ENCODE results near the gene PSPN.
A peak's percentile ranks its signal among the peaks of the same experiment; 100 is the strongest.

The PSPN gene

GRCh38 chr19:6413721-6414643 lies 38.2 kb upstream of the PSPN start:
- H2AFZ ChIP-seq (ENCODE audit: low read depth, low read length) = no peak overlapping the region
- no peak overlapping the region for H3K27ac ChIP-seq (ENCODE audit: low read length)
- H3K79me2 ChIP-seq (ENCODE audit: low read length) = peaks cover 19% of the 10 kb centered on the region
- TF ChIP-seq CTCF (IDR thresholded peaks at IDR 0.05; ENCODE audit: low read depth, low read length) (no peak), EZH2phosphoT487 (IDR thresholded peaks at IDR 0.05; ENCODE audit: low read depth) (no peak)
- no peaks in the 10 kb centered on the region for H3K27me3 ChIP-seq (ENCODE audit: low read depth, low read length)
- H3K9me3 ChIP-seq (ENCODE audit: insufficient read depth, low read length) = no peaks in the 10 kb centered on the region
- H3K4me3 ChIP-seq (ENCODE audit: low read length) = no peak overlapping the region
- peaks cover 71% of the 10 kb centered on the region for H3K36me3 ChIP-seq (replicated peaks; ENCODE audit: low read depth, low read length)
- no peak overlapping the region for H3K9ac ChIP-seq (ENCODE audit: low read length)
- H4K20me1 ChIP-seq (ENCODE audit: insufficient read depth, low read length) = peaks cover 24% of the 10 kb centered on the region
- H3K4me1 ChIP-seq (ENCODE audit: low read length) = no peaks in the 10 kb centered on the region
- H3K4me2 ChIP-seq (ENCODE audit: low read length) = no peak overlapping the region

GRCh38 chr19:6413291-6413690 lies 37.6 kb upstream of the PSPN start:
- Histone ChIP-seq H3K4me1 (ENCODE audit: low read length) (no peaks in the 10 kb centered on the region), H3K36me3 (replicated peaks; ENCODE audit: low read depth, low read length) (peaks cover 64% of the 10 kb centered on the region), H3K9me3 (ENCODE audit: insufficient read depth, low read length) (no peaks in the 10 kb centered on the region), H3K4me2 (ENCODE audit: low read length) (no peak overlapping the region), H3K27ac (ENCODE audit: low read length) (no peak overlapping the region), H3K9ac (ENCODE audit: low read length) (no peak overlapping the region), H3K4me3 (ENCODE audit: low read length) (no peak overlapping the region), H2AFZ (ENCODE audit: low read depth, low read length) (no peak overlapping the region), H4K20me1 (ENCODE audit: insufficient read depth, low read length) (peaks cover 17% of the 10 kb centered on the region), H3K79me2 (ENCODE audit: low read length) (peaks cover 12% of the 10 kb centered on the region), H3K27me3 (ENCODE audit: low read depth, low read length) (no peaks in the 10 kb centered on the region)
- TF ChIP-seq CTCF (IDR thresholded peaks at IDR 0.05; ENCODE audit: low read depth, low read length) (no peak), EZH2phosphoT487 (IDR thresholded peaks at IDR 0.05; ENCODE audit: low read depth) (no peak)

- no peak overlapping the region for H3K9ac ChIP-seq (ENCODE audit: low read length)
- peaks cover 10% of the 10 kb centered on the region for H4K20me1 ChIP-seq (ENCODE audit: insufficient read depth, low read length)
- TF ChIP-seq CTCF (IDR thresholded peaks at IDR 0.05; ENCODE audit: low read depth, low read length) = peak; percentile 60
- no peak for TF ChIP-seq EZH2phosphoT487 (IDR thresholded peaks at IDR 0.05; ENCODE audit: low read depth)
- H3K27ac ChIP-seq (ENCODE audit: low read length) = no peak overlapping the region
- H3K36me3 ChIP-seq (replicated peaks; ENCODE audit: low read depth, low read length) = peaks cover 57% of the 10 kb centered on the region
- no peak overlapping the region for H3K4me2 ChIP-seq (ENCODE audit: low read length)
- no peaks in the 10 kb centered on the region for H3K4me1 ChIP-seq (ENCODE audit: low read length)
- no peaks in the 10 kb centered on the region for H3K27me3 ChIP-seq (ENCODE audit: low read depth, low read length)
- H3K4me3 ChIP-seq (ENCODE audit: low read length) = no peak overlapping the region
- H2AFZ ChIP-seq (ENCODE audit: low read depth, low read length) = no peak overlapping the region
- peaks cover 5% of the 10 kb centered on the region; the same call in 1 of the 2 replicates for H3K79me2 ChIP-seq (ENCODE audit: low read length)
- H3K9me3 ChIP-seq (ENCODE audit: insufficient read depth, low read length) = no peaks in the 10 kb centered on the region
These were observed 36.8 kb upstream of the PSPN start for GRCh38 chr19:6412447-6413091.

- H3K4me1 ChIP-seq (ENCODE audit: low read length) = no peaks in the 10 kb centered on the region
- TF ChIP-seq CTCF (IDR thresholded peaks at IDR 0.05; ENCODE audit: low read depth, low read length) (no peak), EZH2phosphoT487 (IDR thresholded peaks at IDR 0.05; ENCODE audit: low read depth) (no peak)
These were observed 36.3 kb upstream of the PSPN start for GRCh38 chr19:6412061-6412446.

More at GRCh38 chr19:6412061-6412446, 36.3 kb upstream of the PSPN start:
- H3K9ac ChIP-seq (ENCODE audit: low read length) = no peak overlapping the region
- H3K4me3 ChIP-seq (ENCODE audit: low read length) = no peak overlapping the region
- H4K20me1 ChIP-seq (ENCODE audit: insufficient read depth, low read length) = peaks cover 5% of the 10 kb centered on the region; the same call in 1 of the 2 replicates
- H3K27me3 ChIP-seq (ENCODE audit: low read depth, low read length) = no peaks in the 10 kb centered on the region
- peaks cover 51% of the 10 kb centered on the region for H3K36me3 ChIP-seq (replicated peaks; ENCODE audit: low read depth, low read length)
- no peak overlapping the region for H2AFZ ChIP-seq (ENCODE audit: low read depth, low read length)
- no peak overlapping the region for H3K27ac ChIP-seq (ENCODE audit: low read length)
- no peaks in the 10 kb centered on the region for H3K9me3 ChIP-seq (ENCODE audit: insufficient read depth, low read length)
- no peak overlapping the region for H3K4me2 ChIP-seq (ENCODE audit: low read length)
- H3K79me2 ChIP-seq (ENCODE audit: low read length) = peaks cover under 1% of the 10 kb centered on the region; the same call in 1 of the 2 replicates

Measured in OCI-LY3 (cell line).